Measurements from ENCODE around the gene MTPN. TPM values are rescaled to one million over a fixed set of nuclear protein-coding genes. Genes with fewer than 3 reads are reported as not detected.
A peak's percentile ranks its signal among the peaks of the same experiment; 100 is the strongest.

MTPN gene
- total and polyA plus RNA-seq, 8 donors = 106 to 130 (median 122) TPM

DNA sequence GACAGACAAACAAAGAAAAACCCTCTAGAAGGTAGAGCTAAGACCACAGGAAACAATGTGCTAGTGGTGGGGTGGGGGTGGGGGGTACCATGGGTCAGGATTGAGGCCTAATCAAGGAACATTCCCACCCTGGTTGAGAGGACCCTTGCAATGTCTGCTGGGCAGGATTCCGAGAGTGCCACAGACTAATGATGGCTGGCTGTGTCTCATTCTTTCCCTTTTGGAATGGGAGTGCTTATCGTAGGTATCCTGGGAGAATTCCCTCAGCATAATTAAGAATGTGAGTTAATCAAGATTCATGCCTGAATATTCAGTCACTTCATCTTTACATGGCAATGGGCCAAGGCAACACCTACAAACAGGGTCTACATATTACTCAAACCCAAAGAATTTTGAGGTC, 14.7 kb upstream of the MTPN start:
- Histone ChIP-seq H3K27ac (no peak overlapping the region), H3K4me3 (no peak overlapping the region), H3K36me3 (no peaks in the 10 kb centered on the region), H3K4me1 (no peaks in the 10 kb centered on the region), H3K27me3 (no peaks in the 10 kb centered on the region), H3K9me3 (no peaks in the 10 kb centered on the region)
- intact Hi-C loops (cut with DNase I) = no loop called here
- DNase-seq (no peak), ATAC-seq (no peak)
- TF ChIP-seq, protein P1, sequence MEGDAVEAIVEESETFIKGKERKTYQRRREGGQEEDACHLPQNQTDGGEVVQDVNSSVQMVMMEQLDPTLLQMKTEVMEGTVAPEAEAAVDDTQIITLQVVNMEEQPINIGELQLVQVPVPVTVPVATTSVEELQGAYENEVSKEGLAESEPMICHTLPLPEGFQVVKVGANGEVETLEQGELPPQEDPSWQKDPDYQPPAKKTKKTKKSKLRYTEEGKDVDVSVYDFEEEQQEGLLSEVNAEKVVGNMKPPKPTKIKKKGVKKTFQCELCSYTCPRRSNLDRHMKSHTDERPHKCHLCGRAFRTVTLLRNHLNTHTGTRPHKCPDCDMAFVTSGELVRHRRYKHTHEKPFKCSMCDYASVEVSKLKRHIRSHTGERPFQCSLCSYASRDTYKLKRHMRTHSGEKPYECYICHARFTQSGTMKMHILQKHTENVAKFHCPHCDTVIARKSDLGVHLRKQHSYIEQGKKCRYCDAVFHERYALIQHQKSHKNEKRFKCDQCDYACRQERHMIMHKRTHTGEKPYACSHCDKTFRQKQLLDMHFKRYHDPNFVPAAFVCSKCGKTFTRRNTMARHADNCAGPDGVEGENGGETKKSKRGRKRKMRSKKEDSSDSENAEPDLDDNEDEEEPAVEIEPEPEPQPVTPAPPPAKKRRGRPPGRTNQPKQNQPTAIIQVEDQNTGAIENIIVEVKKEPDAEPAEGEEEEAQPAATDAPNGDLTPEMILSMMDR (IDR thresholded peaks at IDR 0.05) = no peak

DNA sequence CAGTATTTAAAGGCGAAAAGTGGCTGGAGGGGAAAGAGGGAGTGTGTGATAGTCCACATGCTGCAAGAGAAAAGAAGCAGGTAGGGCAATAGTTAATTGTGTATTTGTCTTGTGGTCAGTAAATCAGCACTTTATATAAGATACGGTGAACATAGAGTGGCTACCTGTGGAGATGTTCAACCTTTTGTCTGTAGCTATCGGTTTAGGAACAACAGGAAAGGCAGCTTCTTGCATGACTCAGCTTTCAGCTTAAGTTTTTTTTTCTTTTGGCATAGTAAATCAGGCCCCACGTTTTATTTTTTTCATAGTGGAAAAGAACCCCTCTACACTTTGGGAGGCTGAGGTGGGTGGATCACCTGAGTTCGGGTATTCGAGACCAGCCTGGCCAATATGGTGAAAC, 14.2 kb upstream of the MTPN start:
- Histone ChIP-seq H3K36me3 (no peaks in the 10 kb centered on the region), H3K9me3 (no peaks in the 10 kb centered on the region), H3K4me3 (no peak overlapping the region), H3K4me1 (no peaks in the 10 kb centered on the region), H3K27me3 (no peaks in the 10 kb centered on the region), H3K27ac (no peak overlapping the region)
- TF ChIP-seq, protein P1 (IDR thresholded peaks at IDR 0.05) = no peak
- no peak for DNase-seq
- intact Hi-C loops (cut with DNase I) = no loop called here
- no peak for ATAC-seq

DNA sequence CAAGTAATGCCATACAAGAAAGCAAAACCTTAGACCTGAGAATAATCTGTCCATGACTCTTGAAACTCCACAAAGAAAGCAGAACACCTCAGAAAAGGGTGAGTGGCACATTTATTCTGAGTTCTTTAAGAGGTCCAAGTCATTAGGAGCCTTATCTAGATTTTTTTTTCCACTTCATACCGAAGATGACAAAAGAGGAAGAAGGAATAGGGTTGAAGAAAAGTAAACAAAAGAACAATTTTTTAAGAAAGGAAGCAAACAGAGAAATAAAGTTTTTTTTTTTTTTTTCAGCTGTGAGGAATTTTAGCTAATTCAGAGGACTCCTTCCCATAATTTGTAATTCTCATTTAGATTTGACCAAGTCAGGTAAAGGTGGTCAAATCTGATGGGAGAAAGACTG, 13.1 kb upstream of the MTPN start:
- ATAC-seq (no peak), DNase-seq (no peak)
- intact Hi-C loops (cut with DNase I) = no loop called here
- H3K27ac ChIP-seq = no peak overlapping the region
- H3K4me1 ChIP-seq = no peaks in the 10 kb centered on the region
- TF ChIP-seq, protein P1 (IDR thresholded peaks at IDR 0.05) = no peak
- H3K9me3 ChIP-seq = no peaks in the 10 kb centered on the region
- H3K27me3 ChIP-seq = no peaks in the 10 kb centered on the region
- no peaks in the 10 kb centered on the region for H3K36me3 ChIP-seq
- H3K4me3 ChIP-seq = no peak overlapping the region

DNA sequence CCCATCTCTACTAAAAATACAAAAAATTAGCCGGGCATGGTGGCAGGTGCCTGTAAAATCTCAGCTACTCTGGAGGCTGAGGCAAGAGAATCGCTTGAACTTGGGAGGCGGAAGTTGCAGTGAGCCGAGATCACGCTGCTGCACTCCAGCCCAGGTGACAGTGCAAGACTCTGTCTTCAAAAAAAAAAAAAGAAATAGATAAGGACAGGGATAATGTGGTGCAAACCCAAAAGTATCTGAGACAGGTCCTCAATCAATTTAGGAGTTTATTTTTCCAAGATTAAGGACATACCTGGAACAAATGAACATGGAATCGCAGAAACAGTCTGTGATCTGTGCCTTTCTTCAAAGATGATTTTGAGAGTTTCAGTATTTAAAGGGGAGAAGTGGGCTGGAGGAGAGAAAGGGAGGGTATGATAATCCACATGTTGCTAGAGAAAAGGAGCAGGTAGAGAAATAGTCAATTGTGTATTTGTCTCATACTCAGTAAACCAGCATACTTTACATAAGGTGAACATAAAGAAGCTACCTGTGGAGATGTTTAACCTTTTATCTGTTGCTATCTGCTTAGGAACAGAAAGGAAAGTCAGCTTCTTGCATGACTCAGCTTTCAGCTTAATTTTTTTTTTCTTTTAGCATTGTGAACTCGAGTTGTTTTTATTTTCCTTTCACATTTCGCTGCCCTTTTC, 4.9 kb upstream of the MTPN start:
- peak overlapping the region in 1 of 2 donors; percentile 89 for H3K27ac ChIP-seq
- H3K4me1 ChIP-seq = peaks cover 0 to 37% of the 10 kb centered on the region in 2 donors
- H3K36me3 ChIP-seq = no peaks in the 10 kb centered on the region
- DNase-seq (no peak), ATAC-seq (no peak)
- TF ChIP-seq, protein P1 (IDR thresholded peaks at IDR 0.05) = no peak
- H3K4me3 ChIP-seq = no peak overlapping the region
- intact Hi-C loops (cut with DNase I) = no loop called here
- H3K27me3 ChIP-seq = no peaks in the 10 kb centered on the region
- no peaks in the 10 kb centered on the region for H3K9me3 ChIP-seq

DNA sequence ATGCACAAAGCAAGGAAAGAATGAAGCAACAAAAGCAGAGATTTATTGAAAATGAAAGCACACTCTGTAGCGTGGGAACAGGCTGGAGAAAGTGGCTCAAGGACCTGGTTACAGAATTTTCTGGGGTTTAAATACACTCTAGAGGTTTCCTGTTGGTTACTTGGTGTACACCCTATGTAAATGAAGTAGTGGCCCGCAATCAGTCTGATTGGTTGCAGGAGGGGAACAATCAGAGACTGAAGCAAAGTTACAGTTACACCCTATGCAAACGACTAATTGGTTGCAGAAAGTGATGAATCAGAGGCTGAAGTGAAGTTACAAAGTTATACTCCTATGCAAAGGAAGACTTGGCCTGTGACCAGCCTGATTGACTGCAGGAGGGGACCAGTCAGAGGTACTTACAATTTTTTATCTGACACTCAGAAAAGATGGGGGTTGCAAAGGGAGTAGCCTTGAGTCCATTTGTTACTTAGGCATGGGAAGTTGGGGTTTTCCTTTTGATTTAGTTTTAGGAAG, 3.6 kb upstream of the MTPN start:
- ATAC-seq (peak; percentile 14), DNase-seq (peak in 1 of 4 donors; percentile 34)
- TF ChIP-seq, protein P1 (IDR thresholded peaks at IDR 0.05) = no peak
- intact Hi-C loops (cut with DNase I) = no loop called here
- Histone ChIP-seq H3K36me3 (no peaks in the 10 kb centered on the region), H3K9me3 (no peaks in the 10 kb centered on the region), H3K27ac (peak overlapping the region; percentile 71 to 89), H3K4me1 (peaks cover 7 to 44% of the 10 kb centered on the region in 2 donors), H3K27me3 (no peaks in the 10 kb centered on the region), H3K4me3 (peak overlapping the region in 1 of 2 donors; percentile 17)
